K562 (cell line): ENCODE results near the gene PGF. TPM values are rescaled to one million over a fixed set of nuclear protein-coding genes. Genes with fewer than 3 reads are reported as not detected.

Experiments used
- ATAC-seq: fragments of 200-7000 bp; cut with Tn5 transposase; 3 replicates; pipeline ENCODE4 v1.9.1; 2020; ENCODE audit warnings: moderate library complexity
- BruUV-seq: library from RNA; stranded (reverse); fragments of 400-500 nt; replicated peaks from 2 replicates; lab custom pipeline; 2021; lab: Mats Ljungman, UMichigan
- CTCF ChIA-PET: fragments of 300-600 bp; formaldehyde crosslinking; extraction: SDS; loops from one replicate; lab custom pipeline; 2021; ENCODE audit warnings: low intra/inter-chr PET ratio; lab: Yijun Ruan, JAX
- POLR2A ChIA-PET: fragments of 300-600, 350-650 bp; sonication (Branson Sonifier 250); formaldehyde crosslinking; extraction: SDS; loops from one replicate; lab custom pipeline; 2021; ENCODE audit warnings: antibody characterized with exemption, inconsistent platforms; lab: Yijun Ruan, JAX
- DNase-seq, 4 experiments: peaks; one replicate each; pipeline versions ENCODE4 v3.0.0 to v3.0.0-alpha.2; 2011 to 2018; ENCODE audit warnings: low spot score in 3 of 4, mixed read lengths in 3 of 4; ENCODE audit errors: extremely low read depth in 1 of 4
- FAIRE-seq: peaks from 2 replicates; lab custom pipeline; 2011; peaks lifted over from hg19 to GRCh38; lab: Jason Lieb, UNC
- H2AFZ ChIP-seq: 2 replicates; pipeline ENCODE4 v1.6.0; 2011; ENCODE audit warnings: low read depth, low read length, control low read depth, inconsistent platforms
- H3K27ac ChIP-seq: fragments of 200-600 bp; 3 replicates; pipeline ENCODE4 v1.8.0; 2011; ENCODE audit warnings: low read depth, mild to moderate bottlenecking, control low read depth, inconsistent platforms, low read length, moderate library complexity, mixed read lengths; ENCODE audit errors: extremely low read depth
- H3K27me3 ChIP-seq, 2 experiments: fragments of 300-600 bp in 1 of 2; 2 replicates in 1 of 2; 3 replicates in 1 of 2; pipeline versions ENCODE4 v1.6.0 to v1.8.0; 2011; ENCODE audit warnings: inconsistent platforms in 2 of 2, low read length in 2 of 2, mild to moderate bottlenecking in 1 of 2, mixed read lengths in 1 of 2, moderate library complexity in 1 of 2; ENCODE audit not compliant: control insufficient read depth in 2 of 2, insufficient read depth in 2 of 2
- H3K36me3 ChIP-seq: fragments of 300-600 bp; 3 replicates; pipeline ENCODE4 v1.8.0; 2011; ENCODE audit warnings: mild to moderate bottlenecking, low read length, inconsistent platforms; ENCODE audit not compliant: control insufficient read depth, insufficient read depth
- H3K4me1 ChIP-seq, 2 experiments: fragments of 200-600 bp in 1 of 2; replicated peaks in 1 of 2; 2 replicates in 1 of 2; 3 replicates in 1 of 2; pipeline versions ENCODE4 v1.5.1 to v1.8.0; 2011; ENCODE audit warnings: inconsistent platforms in 2 of 2, low read length in 2 of 2, mild to moderate bottlenecking in 1 of 2, mixed read lengths in 1 of 2, moderate library complexity in 1 of 2; ENCODE audit not compliant: control insufficient read depth in 2 of 2, insufficient read depth in 2 of 2
- H3K4me2 ChIP-seq: 2 replicates; pipeline ENCODE4 v1.6.1; 2011; ENCODE audit warnings: low read length, control low read depth, inconsistent platforms, mixed read lengths; ENCODE audit not compliant: insufficient read depth
- H3K4me3 ChIP-seq: fragments of 200-600 bp; sonication (generic), shearing (Covaris generic); 2 replicates; pipeline ENCODE4 v1.5.1; 2016; ENCODE audit warnings: control low read depth, inconsistent platforms
- H3K79me2 ChIP-seq: fragments of 200-600 bp; 3 replicates; pipeline ENCODE4 v1.8.0; 2011; ENCODE audit warnings: low read length, inconsistent platforms; ENCODE audit not compliant: control insufficient read depth, insufficient read depth
- H3K9ac ChIP-seq, 2 experiments: 2 replicates each; pipeline versions ENCODE4 v1.6.0 to v1.6.1; 2011; ENCODE audit warnings: low read depth in 2 of 2, low read length in 2 of 2, control low read depth in 1 of 2, inconsistent platforms in 1 of 2, mild to moderate bottlenecking in 1 of 2, mixed read lengths in 1 of 2; ENCODE audit not compliant: insufficient read depth in 1 of 2
- H3K9me1 ChIP-seq: one replicate; pipeline ENCODE4 v1.6.0; 2011; ENCODE audit warnings: inconsistent platforms, mild to moderate bottlenecking, low read length, moderate library complexity; ENCODE audit not compliant: control insufficient read depth, insufficient read depth
- H3K9me3 ChIP-seq: replicated peaks from 2 replicates; pipeline ENCODE4 v1.5.1; 2011; ENCODE audit warnings: low read depth, low read length, inconsistent platforms; ENCODE audit not compliant: control insufficient read depth, insufficient read depth
- H4K20me1 ChIP-seq: replicated peaks from 2 replicates; pipeline ENCODE4 v1.6.1; 2011; ENCODE audit warnings: low read length, inconsistent platforms, mixed read lengths; ENCODE audit not compliant: control insufficient read depth, insufficient read depth
- BCOR ChIP-seq: fragments of 450-650 bp; IDR thresholded peaks from 2 replicates; pipeline ENCODE4 v1.6.1; 2016
- BRCA1 ChIP-seq, 2 experiments: fragments of 450-650 bp in 1 of 2; sonication (generic) in 1 of 2; formaldehyde crosslinking in 1 of 2; IDR thresholded peaks; 2 replicates each; pipeline versions ENCODE4 v1.5.0 to v1.6.1; 2017 to 2020; ENCODE audit warnings: mild to moderate bottlenecking in 1 of 2, missing genetic modification reagents in 1 of 2
- KAT2B ChIP-seq: IDR thresholded peaks from one replicate; pipeline ENCODE4 v1.6.1; 2012; ENCODE audit warnings: low read depth, mild to moderate bottlenecking, control low read depth, inconsistent platforms, low read length, moderate library complexity
- KDM1A ChIP-seq, 2 experiments: fragments of 450-650 bp; IDR thresholded peaks; 2 replicates each; pipeline ENCODE4 v1.6.1; 2016; ENCODE audit warnings: mild to moderate bottlenecking in 2 of 2
- MCM7 ChIP-seq, 2 experiments: fragments of 450-650 bp; IDR thresholded peaks; 2 replicates each; pipeline ENCODE4 v1.6.1; 2016 to 2018
- MLX ChIP-seq, 2 experiments: fragments of 450-650 bp in 1 of 2; sonication (generic) in 1 of 2; formaldehyde crosslinking; conservative IDR thresholded peaks; 2 replicates each; pipeline versions ENCODE4 v1.4.0 to v1.8.1; 2020 to 2022; ENCODE audit warnings: mild to moderate bottlenecking in 1 of 2, missing genetic modification reagents in 1 of 2
- NCOA4 ChIP-seq: fragments of 450-650 bp; IDR thresholded peaks from 2 replicates; pipeline ENCODE4 v1.6.1; 2018; ENCODE audit warnings: mild to moderate bottlenecking; ENCODE audit not compliant: partially characterized antibody
- NUFIP1 ChIP-seq: fragments of 450-650 bp; IDR thresholded peaks from 2 replicates; pipeline ENCODE4 v1.6.1; 2018; ENCODE audit not compliant: partially characterized antibody
- RBM25 ChIP-seq: fragments of 200-400 bp; formaldehyde crosslinking; IDR thresholded peaks from 2 replicates; pipeline ENCODE4 v1.6.1; 2018; ENCODE audit warnings: low read length, low read depth, moderate library complexity; ENCODE audit not compliant: severe bottlenecking
- SREBF1 ChIP-seq: fragments of 150-350 bp; IDR thresholded peaks from 2 replicates; pipeline ENCODE4 v1.6.1; 2014; ENCODE audit warnings: antibody characterized with exemption, low read depth, low read length, borderline replicate concordance
- TBP ChIP-seq: optimal IDR thresholded peaks from 2 replicates; pipeline ENCODE3; 2011; ENCODE audit warnings: low read depth, low read length, improper control_type of control experiment
- TEAD2 ChIP-seq: fragments of 450-650 bp; IDR thresholded peaks from 2 replicates; pipeline ENCODE4 v1.6.1; 2016; ENCODE audit warnings: missing genetic modification characterization, control low read depth, missing compliant biosample characterization
- THAP12 ChIP-seq: fragments of 250-450 bp; sonication (Bioruptor Pico); IDR thresholded peaks from 2 replicates; pipeline ENCODE4 v1.9.0; 2021; ENCODE audit warnings: mild to moderate bottlenecking, inconsistent platforms
- ZBTB11 ChIP-seq, 3 experiments: fragments of 200-800 bp in 1 of 3; fragments of 250-450 bp in 1 of 3; fragments of 450-650 bp in 1 of 3; sonication (Bioruptor Pico) in 1 of 3; sonication (Bioruptor generic) in 1 of 3; formaldehyde crosslinking in 1 of 3; IDR thresholded peaks; 2 replicates each; pipeline versions ENCODE4 v1.6.1 to v1.8.0; 2016 to 2022; ENCODE audit warnings: mild to moderate bottlenecking in 2 of 3, missing genetic modification characterization in 2 of 3, missing compliant biosample characterization in 1 of 3, moderate library complexity in 1 of 3
- ZNF24 ChIP-seq: fragments of 450-650 bp; IDR thresholded peaks from 2 replicates; pipeline ENCODE4 v1.6.1; 2016
- WGBS: fragments of 100-300 bp; shearing (Covaris generic); methylation state at CpG from one replicate; pipeline ENCODE4 v1.1.6; 2016; ENCODE audit warnings: low coverage, mixed read lengths; ENCODE audit not compliant: insufficient coverage; ENCODE audit errors: missing lambda C conversion rate; 5-methylcytosine and 5-hydroxymethylcytosine counted together
- in situ Hi-C: fragments of 300-500 bp; cut with MboI; formaldehyde crosslinking; loops from 4 replicates; pipeline ENCODE4 v1.15.0; 2018; ENCODE audit warnings: inconsistent platforms, mixed read lengths
- intact Hi-C: fragments of 100-400 bp; cut with micrococcal nuclease; formaldehyde crosslinking; loops from 2 replicates; pipeline ENCODE4 v1.14.2; 2022
- polyA plus RNA-seq, 8 experiments: library from polyadenylated mRNA; depleted of rRNA in 4 of 8; stranded (reverse) in 5 of 8; unstranded in 3 of 8; fragments of >200 nt; fragmentation: Nextera tagmentation in 2 of 8; fragmentation: Illumina TruSeq in 1 of 8; extraction: Ambion mirVana in 2 of 8; extraction: Trizol in 1 of 8; gene quantifications; 2 replicates each; pipeline versions ENCODE4 v1.2.1 to v1.2.3, GENCODE V29; 2011 to 2014; ENCODE audit warnings: inconsistent platforms in 1 of 8, missing spikeins in 1 of 8
- total RNA-seq, 7 experiments: library from RNA; depleted of rRNA in 6 of 7; stranded (reverse); fragments of >200 nt in 6 of 7; fragmentation: Illumina TruSeq in 2 of 7; extraction: Trizol in 2 of 7; gene quantifications; 2 replicates each; pipeline versions ENCODE4 v1.2.1 to v1.2.3, GENCODE V29; 2011 to 2021; ENCODE audit warnings: low replicate concordance in 1 of 7

The PGF gene
- total and polyA plus RNA-seq, 9 of the 15 experiments (the other 6 are each of a cell fraction or from before 2014, with no cell fraction given), result 0.04 to 0.44 (median 0.18) TPM

GRCh38 chr14:74921987-74922751, 33.2 kb downstream of the PGF start:
- Histone ChIP-seq H3K9ac (peak overlapping the region; percentile 80 to 96), H3K4me3 (peak overlapping the region; percentile 78), H3K9me1 (no peaks in the 10 kb centered on the region), H3K27ac (no peak overlapping the region; the same call in 2 of the 3 replicates), H3K4me2 (peak overlapping the region; percentile 76), H3K9me3 (no peaks in the 10 kb centered on the region), H3K27me3 (no peaks in the 10 kb centered on the region), H2AFZ (peak overlapping the region; percentile 87), H4K20me1 (no peaks in the 10 kb centered on the region), H3K79me2 (no peaks in the 10 kb centered on the region; the same call in 2 of the 3 replicates), H3K36me3 (no peaks in the 10 kb centered on the region), H3K4me1 (peaks cover 6 to 35% of the 10 kb centered on the region in 2 experiments; a peak in 4 of 5 replicates)
- in situ Hi-C loops (no loop called here), intact Hi-C loops (no loop called here)
- BruUV-seq, result TSS peak; percentile 70
- POLR2A ChIA-PET, result interaction anchor here (0.9 to 1.5 kb wide), 7 partner anchors 9 to 195 kb away, joined by 3 to 11 read pairs (median 4); partner anchors contain the start of gene ACYP1
- DNase-seq (no peak), FAIRE-seq (no peak), ATAC-seq (peak; percentile 14)
- 63% methylated on average over 13 of the region's 19 CpGs for WGBS
- CTCF ChIA-PET, result interaction anchor here (1.4 kb wide), 1 partner anchor 167 kb away, joined by 4 read pairs; no protein-coding TSS in a partner anchor
- no peak for TF ChIP-seq NCOA4
- TF ChIP-seq SREBF1, result no peak
- TF ChIP-seq ZBTB11 (CRISPR knock-in tag; IDR thresholded peaks at IDR 0.05), result no peak
- no peak for TF ChIP-seq MLX (CRISPR knock-in tag; conservative IDR thresholded peaks at IDR 0.05)
- TF ChIP-seq TBP, result no peak
- no peak for TF ChIP-seq TEAD2 (tag)
- peak; percentile 48 for TF ChIP-seq RBM25
- TF ChIP-seq MCM7 (IDR thresholded peaks at IDR 0.05), result no peak
- peak; percentile 41; the same call in 1 of the 2 replicates for TF ChIP-seq BCOR
- TF ChIP-seq KAT2B, result no peak
- TF ChIP-seq BRCA1 (IDR thresholded peaks at IDR 0.05), result no peak
- no peak for TF ChIP-seq BRCA1 (CRISPR knock-in tag; IDR thresholded peaks at IDR 0.05)
- peak in 1 of 2 experiments; percentile 16; a peak in 1 of 4 replicates for TF ChIP-seq KDM1A (IDR thresholded peaks at IDR 0.05)
- no peak for TF ChIP-seq ZNF24
- no peak for TF ChIP-seq THAP12 (CRISPR knock-in tag)
- no peak for TF ChIP-seq NUFIP1
